ENCODE results near the gene BORA. TPM values are rescaled to one million over a fixed set of nuclear protein-coding genes. Genes with fewer than 3 reads are reported as not detected.

Gene BORA
- total and polyA plus RNA-seq, 10 of the 15 experiments (the other 5 are each of a cell fraction or from before 2014, with no cell fraction given), result 15.1 to 38.7 (median 23.2) TPM

DNA sequence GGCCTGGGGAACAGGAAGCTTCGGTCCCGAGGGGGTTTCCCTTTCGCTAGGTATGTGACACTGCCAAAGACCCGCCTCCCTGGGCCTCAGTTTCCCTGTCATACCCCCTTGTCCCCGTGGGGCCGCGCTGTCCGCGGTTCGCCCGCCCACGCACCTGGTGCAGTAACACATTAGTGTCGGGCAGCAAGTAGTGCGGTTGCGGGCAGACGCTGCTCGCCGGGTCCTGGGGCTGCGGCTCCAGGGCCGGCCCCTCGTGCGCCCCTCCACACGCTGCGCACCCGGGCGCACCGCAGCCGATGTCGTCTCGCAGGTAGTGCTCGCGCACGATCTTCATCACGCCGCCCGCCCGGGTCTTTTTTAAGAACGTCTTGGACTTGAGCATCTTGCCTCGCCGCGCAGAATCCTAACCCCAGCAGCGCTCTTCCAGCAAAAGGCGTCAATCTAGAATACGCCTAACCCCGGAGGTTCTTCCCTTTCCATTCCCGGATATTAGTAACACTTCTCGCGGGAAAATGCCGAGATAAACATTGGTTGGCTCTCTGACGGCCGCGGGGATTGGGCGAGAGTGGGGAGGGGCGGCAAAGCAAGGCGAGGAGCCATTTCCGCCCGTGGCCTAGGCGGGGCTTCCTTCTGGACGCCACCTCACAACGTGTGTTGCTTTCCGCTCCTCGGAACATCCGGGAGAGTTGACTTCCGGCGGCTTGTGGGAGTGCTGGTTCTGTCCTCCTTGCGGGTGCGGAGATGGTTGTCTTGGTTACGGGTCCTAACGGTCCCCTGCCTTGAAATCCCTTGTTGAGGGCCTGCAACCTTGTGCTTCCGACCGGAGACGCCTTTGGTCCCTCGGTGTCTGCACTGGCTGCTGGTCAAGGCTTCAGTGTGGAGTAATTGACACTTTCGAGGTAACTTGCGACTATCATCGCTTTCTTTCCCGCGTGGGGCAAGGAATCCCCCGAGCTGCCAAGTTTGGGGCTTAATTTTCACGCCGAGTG lies 54.0 kb downstream of the BORA start, which contains the start of the genes DIS3 and PIBF1 (continued):
- TF ChIP-seq MYC (IDR thresholded peaks at IDR 0.05; ENCODE audit: insufficient read depth, insufficient read length, insufficient replicate concordance, low read length, severe bottlenecking), result peak; percentile 51
- TF ChIP-seq RFX5 (IDR thresholded peaks at IDR 0.05; ENCODE audit: low read depth, low read length), result peak; percentile 37; the same call in 1 of the 2 replicates
- TF ChIP-seq HDAC6 (IDR thresholded peaks at IDR 0.05; ENCODE audit: unreplicated experiment), result no peak
- peak; percentile 78; the same call in 1 of the 2 replicates for TF ChIP-seq RCOR1 (conservative IDR thresholded peaks at IDR 0.05; ENCODE audit: low read depth, low read length)
- peak; percentile 11; the same call in 1 of the 2 replicates for TF ChIP-seq SMARCA5 (IDR thresholded peaks at IDR 0.05)
- peak; percentile 65 for TF ChIP-seq SP1 (IDR thresholded peaks at IDR 0.05; ENCODE audit: low read depth, low read length)
- TF ChIP-seq CEBPB (IDR thresholded peaks at IDR 0.05; ENCODE audit: borderline replicate concordance in 1 of 2, low read depth in 2 of 2, low read length in 2 of 2), result no peak
- peak; percentile 93 for TF ChIP-seq BMI1 (IDR thresholded peaks at IDR 0.05; ENCODE audit: borderline replicate concordance)
- no peak for TF ChIP-seq ZNF274 (IDR thresholded peaks at IDR 0.05; ENCODE audit: insufficient read depth, insufficient read length)
- TF ChIP-seq, protein P1, sequence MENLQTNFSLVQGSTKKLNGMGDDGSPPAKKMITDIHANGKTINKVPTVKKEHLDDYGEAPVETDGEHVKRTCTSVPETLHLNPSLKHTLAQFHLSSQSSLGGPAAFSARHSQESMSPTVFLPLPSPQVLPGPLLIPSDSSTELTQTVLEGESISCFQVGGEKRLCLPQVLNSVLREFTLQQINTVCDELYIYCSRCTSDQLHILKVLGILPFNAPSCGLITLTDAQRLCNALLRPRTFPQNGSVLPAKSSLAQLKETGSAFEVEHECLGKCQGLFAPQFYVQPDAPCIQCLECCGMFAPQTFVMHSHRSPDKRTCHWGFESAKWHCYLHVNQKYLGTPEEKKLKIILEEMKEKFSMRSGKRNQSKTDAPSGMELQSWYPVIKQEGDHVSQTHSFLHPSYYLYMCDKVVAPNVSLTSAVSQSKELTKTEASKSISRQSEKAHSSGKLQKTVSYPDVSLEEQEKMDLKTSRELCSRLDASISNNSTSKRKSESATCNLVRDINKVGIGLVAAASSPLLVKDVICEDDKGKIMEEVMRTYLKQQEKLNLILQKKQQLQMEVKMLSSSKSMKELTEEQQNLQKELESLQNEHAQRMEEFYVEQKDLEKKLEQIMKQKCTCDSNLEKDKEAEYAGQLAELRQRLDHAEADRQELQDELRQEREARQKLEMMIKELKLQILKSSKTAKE (IDR thresholded peaks at IDR 0.05; ENCODE audit: low read depth, poor library complexity, severe bottlenecking), result no peak
- peak; percentile 77; the same call in 1 of the 3 replicates for TF ChIP-seq POU2F2 (IDR thresholded peaks at IDR 0.05; ENCODE audit: borderline replicate concordance, low read depth, low read length)
- TF ChIP-seq, protein P2, sequence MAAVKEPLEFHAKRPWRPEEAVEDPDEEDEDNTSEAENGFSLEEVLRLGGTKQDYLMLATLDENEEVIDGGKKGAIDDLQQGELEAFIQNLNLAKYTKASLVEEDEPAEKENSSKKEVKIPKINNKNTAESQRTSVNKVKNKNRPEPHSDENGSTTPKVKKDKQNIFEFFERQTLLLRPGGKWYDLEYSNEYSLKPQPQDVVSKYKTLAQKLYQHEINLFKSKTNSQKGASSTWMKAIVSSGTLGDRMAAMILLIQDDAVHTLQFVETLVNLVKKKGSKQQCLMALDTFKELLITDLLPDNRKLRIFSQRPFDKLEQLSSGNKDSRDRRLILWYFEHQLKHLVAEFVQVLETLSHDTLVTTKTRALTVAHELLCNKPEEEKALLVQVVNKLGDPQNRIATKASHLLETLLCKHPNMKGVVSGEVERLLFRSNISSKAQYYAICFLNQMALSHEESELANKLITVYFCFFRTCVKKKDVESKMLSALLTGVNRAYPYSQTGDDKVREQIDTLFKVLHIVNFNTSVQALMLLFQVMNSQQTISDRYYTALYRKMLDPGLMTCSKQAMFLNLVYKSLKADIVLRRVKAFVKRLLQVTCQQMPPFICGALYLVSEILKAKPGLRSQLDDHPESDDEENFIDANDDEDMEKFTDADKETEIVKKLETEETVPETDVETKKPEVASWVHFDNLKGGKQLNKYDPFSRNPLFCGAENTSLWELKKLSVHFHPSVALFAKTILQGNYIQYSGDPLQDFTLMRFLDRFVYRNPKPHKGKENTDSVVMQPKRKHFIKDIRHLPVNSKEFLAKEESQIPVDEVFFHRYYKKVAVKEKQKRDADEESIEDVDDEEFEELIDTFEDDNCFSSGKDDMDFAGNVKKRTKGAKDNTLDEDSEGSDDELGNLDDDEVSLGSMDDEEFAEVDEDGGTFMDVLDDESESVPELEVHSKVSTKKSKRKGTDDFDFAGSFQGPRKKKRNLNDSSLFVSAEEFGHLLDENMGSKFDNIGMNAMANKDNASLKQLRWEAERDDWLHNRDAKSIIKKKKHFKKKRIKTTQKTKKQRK (IDR thresholded peaks at IDR 0.05; ENCODE audit: low read depth, low read length), result no peak
- TF ChIP-seq EED (IDR thresholded peaks at IDR 0.05; ENCODE audit: low read depth), result no peak
- peak; percentile 21; the same call in 1 of the 2 replicates for TF ChIP-seq TARDBP (IDR thresholded peaks at IDR 0.05; ENCODE audit: borderline replicate concordance)
- peak; percentile 53; the same call in 1 of the 2 replicates for TF ChIP-seq BACH1 (IDR thresholded peaks at IDR 0.05; ENCODE audit: borderline replicate concordance)
- peak in 1 of 2 experiments; percentile 87; a peak in 2 of 3 replicates for TF ChIP-seq EGR1 (IDR thresholded peaks at IDR 0.05; ENCODE audit: borderline replicate concordance in 1 of 2, low read depth in 2 of 2, low read length in 2 of 2)
- TF ChIP-seq NR2C1 (IDR thresholded peaks at IDR 0.05), result peak; percentile 87
- peak; percentile 67; the same call in 1 of the 2 replicates for TF ChIP-seq ZNF207 (IDR thresholded peaks at IDR 0.05; ENCODE audit: borderline replicate concordance)
- peak; percentile 83 to 86; a peak in 3 of 4 replicates for TF ChIP-seq BHLHE40 (IDR thresholded peaks at IDR 0.05; ENCODE audit: borderline replicate concordance in 1 of 2, low read depth in 2 of 2, low read length in 1 of 2)
- TF ChIP-seq IKZF2 (IDR thresholded peaks at IDR 0.05), result peak; percentile 41 to 72; a peak in 3 of 4 replicates
- TF ChIP-seq, protein P3, sequence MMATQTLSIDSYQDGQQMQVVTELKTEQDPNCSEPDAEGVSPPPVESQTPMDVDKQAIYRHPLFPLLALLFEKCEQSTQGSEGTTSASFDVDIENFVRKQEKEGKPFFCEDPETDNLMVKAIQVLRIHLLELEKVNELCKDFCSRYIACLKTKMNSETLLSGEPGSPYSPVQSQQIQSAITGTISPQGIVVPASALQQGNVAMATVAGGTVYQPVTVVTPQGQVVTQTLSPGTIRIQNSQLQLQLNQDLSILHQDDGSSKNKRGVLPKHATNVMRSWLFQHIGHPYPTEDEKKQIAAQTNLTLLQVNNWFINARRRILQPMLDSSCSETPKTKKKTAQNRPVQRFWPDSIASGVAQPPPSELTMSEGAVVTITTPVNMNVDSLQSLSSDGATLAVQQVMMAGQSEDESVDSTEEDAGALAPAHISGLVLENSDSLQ (IDR thresholded peaks at IDR 0.05), result peak; percentile 88
- TF ChIP-seq FOXK2 (IDR thresholded peaks at IDR 0.05), result no peak; the same call in none of the 2 replicates
- peak; percentile 93 for TF ChIP-seq GABPA (IDR thresholded peaks at IDR 0.05; ENCODE audit: low read depth)
